OCI-LY1 (cell line): Measurements from ENCODE around the gene UBASH3B.
A peak's percentile ranks its signal among the peaks of the same experiment; 100 is the strongest.

ENCODE experiments used
- H2AFZ ChIP-seq: fragments of 200-600 bp; sonication (generic), shearing (Covaris generic); 2 replicates; pipeline ENCODE4 v1.6.0; 2014; ENCODE audit warnings: antibody characterized with exemption, mild to moderate bottlenecking, low read length
- H3F3A ChIP-seq: fragments of 200-600 bp; sonication (generic), shearing (Covaris generic); 2 replicates; pipeline ENCODE4 v1.6.0; 2014; ENCODE audit warnings: mild to moderate bottlenecking, antibody characterized with exemption, low read length, moderate library complexity; ENCODE audit not compliant: insufficient read depth
- H3K27ac ChIP-seq: fragments of 200-600 bp; sonication (generic); 2 replicates; pipeline ENCODE4 v1.5.1; 2014; ENCODE audit warnings: low read length, mixed run types, mild to moderate bottlenecking, low read depth; ENCODE audit not compliant: poor library complexity, severe bottlenecking
- H3K27me3 ChIP-seq: fragments of 200-600 bp; sonication (generic); 2 replicates; pipeline ENCODE4 v1.6.0; 2014; ENCODE audit warnings: antibody characterized with exemption, mild to moderate bottlenecking, low read length, moderate library complexity; ENCODE audit not compliant: insufficient read depth
- H3K36me3 ChIP-seq: fragments of 200-600 bp; sonication (generic); 2 replicates; pipeline ENCODE4 v1.6.1; 2014; ENCODE audit warnings: mild to moderate bottlenecking, antibody characterized with exemption, low read length, moderate library complexity, mixed read lengths; ENCODE audit not compliant: insufficient read depth
- H3K4me1 ChIP-seq: fragments of 200-600 bp; sonication (generic); 2 replicates; pipeline ENCODE4 v1.5.1; 2014; ENCODE audit warnings: mild to moderate bottlenecking, low read length, moderate library complexity; ENCODE audit not compliant: insufficient read depth, severe bottlenecking
- H3K4me2 ChIP-seq: fragments of 200-600 bp; sonication (generic), shearing (Covaris generic); 2 replicates; pipeline ENCODE4 v1.6.1; 2014; ENCODE audit warnings: low read length
- H3K4me3 ChIP-seq: fragments of 200-600 bp; sonication (generic); 2 replicates; pipeline ENCODE4 v1.5.1; 2014; ENCODE audit warnings: low read length, low read depth, mild to moderate bottlenecking, mixed read lengths; ENCODE audit not compliant: poor library complexity, severe bottlenecking
- H3K79me2 ChIP-seq: fragments of 200-600 bp; shearing (Covaris generic); 2 replicates; pipeline ENCODE4 v1.6.1; 2016; ENCODE audit warnings: mixed run types, low read length, mixed read lengths; ENCODE audit not compliant: insufficient read depth
- H3K9ac ChIP-seq: fragments of 200-600 bp; sonication (generic), shearing (Covaris generic); 2 replicates; pipeline ENCODE4 v1.6.1; 2014; ENCODE audit warnings: mild to moderate bottlenecking, low read length, mixed read lengths
- H3K9me2 ChIP-seq: fragments of 200-600 bp; sonication (generic), shearing (Covaris generic); 2 replicates; pipeline ENCODE4 v1.6.1; 2014; ENCODE audit warnings: low read depth, mild to moderate bottlenecking, low read length, mixed read lengths
- H3K9me3 ChIP-seq: fragments of 200-600 bp; shearing (Covaris generic); 2 replicates; pipeline ENCODE4 v1.6.1; 2014; ENCODE audit warnings: low read length, mixed read lengths
- H4K20me1 ChIP-seq: fragments of 200-600 bp; sonication (generic), shearing (Covaris generic); 2 replicates; pipeline ENCODE4 v1.6.0; 2016; ENCODE audit warnings: mild to moderate bottlenecking, low read length; ENCODE audit not compliant: insufficient read depth
- EZH2 ChIP-seq: fragments of 200-600 bp; sonication (generic), shearing (Covaris generic); IDR thresholded peaks from 2 replicates; pipeline ENCODE4 v1.8.0; 2017; ENCODE audit warnings: borderline replicate concordance, mixed run types, mild to moderate bottlenecking, antibody characterized with exemption, low read length, moderate library complexity, mixed read lengths
- TF ChIP-seq, protein P1 (sequence below): fragments of 200-600 bp; sonication (generic), shearing (Covaris generic); IDR thresholded peaks from 2 replicates; pipeline ENCODE4 v1.5.1; 2017; ENCODE audit warnings: mild to moderate bottlenecking, antibody characterized with exemption, low read length, moderate library complexity, mixed read lengths

UBASH3B gene

DNA sequence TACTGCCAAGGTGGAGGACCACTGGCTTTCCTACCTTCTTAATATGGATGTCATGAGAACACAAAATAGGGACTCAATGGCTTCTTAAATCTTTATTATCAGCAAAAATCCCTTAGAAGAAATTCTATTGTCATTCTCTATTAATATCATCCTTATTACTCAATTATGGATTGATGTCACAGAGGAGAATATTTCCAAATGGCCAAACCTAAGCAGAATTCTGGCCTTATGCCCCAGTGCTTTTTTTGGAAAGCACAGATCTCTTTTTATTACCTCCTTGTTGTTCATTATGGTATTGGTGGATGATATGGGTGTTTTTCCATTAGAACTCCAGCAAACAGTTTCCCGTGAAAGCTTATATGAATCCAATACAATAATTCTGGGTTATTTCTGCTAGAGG, 192.7 kb downstream of the UBASH3B start:
- H3K27ac ChIP-seq, result peak overlapping the region; percentile 74
- no peaks in the 10 kb centered on the region for H3F3A ChIP-seq
- H3K27me3 ChIP-seq, result no peaks in the 10 kb centered on the region
- no peaks in the 10 kb centered on the region for H4K20me1 ChIP-seq
- H3K4me2 ChIP-seq, result no peak overlapping the region
- H3K36me3 ChIP-seq, result no peaks in the 10 kb centered on the region
- no peak overlapping the region for H3K9ac ChIP-seq
- TF ChIP-seq, protein P1, sequence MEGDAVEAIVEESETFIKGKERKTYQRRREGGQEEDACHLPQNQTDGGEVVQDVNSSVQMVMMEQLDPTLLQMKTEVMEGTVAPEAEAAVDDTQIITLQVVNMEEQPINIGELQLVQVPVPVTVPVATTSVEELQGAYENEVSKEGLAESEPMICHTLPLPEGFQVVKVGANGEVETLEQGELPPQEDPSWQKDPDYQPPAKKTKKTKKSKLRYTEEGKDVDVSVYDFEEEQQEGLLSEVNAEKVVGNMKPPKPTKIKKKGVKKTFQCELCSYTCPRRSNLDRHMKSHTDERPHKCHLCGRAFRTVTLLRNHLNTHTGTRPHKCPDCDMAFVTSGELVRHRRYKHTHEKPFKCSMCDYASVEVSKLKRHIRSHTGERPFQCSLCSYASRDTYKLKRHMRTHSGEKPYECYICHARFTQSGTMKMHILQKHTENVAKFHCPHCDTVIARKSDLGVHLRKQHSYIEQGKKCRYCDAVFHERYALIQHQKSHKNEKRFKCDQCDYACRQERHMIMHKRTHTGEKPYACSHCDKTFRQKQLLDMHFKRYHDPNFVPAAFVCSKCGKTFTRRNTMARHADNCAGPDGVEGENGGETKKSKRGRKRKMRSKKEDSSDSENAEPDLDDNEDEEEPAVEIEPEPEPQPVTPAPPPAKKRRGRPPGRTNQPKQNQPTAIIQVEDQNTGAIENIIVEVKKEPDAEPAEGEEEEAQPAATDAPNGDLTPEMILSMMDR, result no peak
- TF ChIP-seq EZH2, result no peak
- peaks cover 88% of the 10 kb centered on the region for H3K4me1 ChIP-seq
- no peaks in the 10 kb centered on the region for H3K9me2 ChIP-seq
- no peaks in the 10 kb centered on the region for H3K79me2 ChIP-seq
- no peak overlapping the region for H2AFZ ChIP-seq
- H3K4me3 ChIP-seq, result no peak overlapping the region
- no peaks in the 10 kb centered on the region for H3K9me3 ChIP-seq

DNA sequence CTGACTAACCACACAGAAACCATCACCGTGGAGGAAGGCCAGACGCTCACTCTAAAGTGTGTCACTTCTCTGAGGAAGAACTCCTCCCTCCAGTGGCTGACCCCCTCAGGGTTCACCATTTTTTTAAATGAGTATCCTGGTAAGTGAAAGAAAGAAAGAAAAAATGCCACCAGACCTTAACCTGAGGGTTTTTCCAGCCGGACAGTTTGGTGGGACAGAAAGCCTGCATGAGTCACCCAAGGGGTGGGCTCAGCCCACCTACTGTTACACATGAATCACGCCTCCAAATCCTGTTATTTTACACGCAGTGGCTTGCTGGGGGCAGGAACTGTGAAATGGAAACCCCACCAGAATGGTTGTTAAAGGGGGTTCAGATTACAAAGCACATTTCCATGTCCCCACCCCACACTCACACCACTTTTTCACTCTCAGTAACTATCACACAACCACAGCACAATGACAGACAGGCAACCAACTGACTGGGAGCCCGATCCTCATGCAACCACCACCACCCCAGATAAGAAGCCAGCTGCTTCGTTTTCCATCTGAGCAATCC, 194.6 kb downstream of the UBASH3B start:
- peaks cover 68% of the 10 kb centered on the region for H3K4me1 ChIP-seq
- peak overlapping the region; percentile 46 for H3K4me2 ChIP-seq
- H3F3A ChIP-seq, result no peaks in the 10 kb centered on the region
- peak overlapping the region; percentile 79 for H3K27ac ChIP-seq
- H3K79me2 ChIP-seq, result no peaks in the 10 kb centered on the region
- peak overlapping the region; percentile 42; the same call in 1 of the 2 replicates for H3K9ac ChIP-seq
- no peaks in the 10 kb centered on the region for H3K9me2 ChIP-seq
- peak overlapping the region; percentile 19 for H3K4me3 ChIP-seq
- no peaks in the 10 kb centered on the region for H3K27me3 ChIP-seq
- H2AFZ ChIP-seq, result no peak overlapping the region
- no peaks in the 10 kb centered on the region for H3K9me3 ChIP-seq
- H4K20me1 ChIP-seq, result no peaks in the 10 kb centered on the region
- TF ChIP-seq EZH2, result no peak
- TF ChIP-seq, protein P1, result no peak
- H3K36me3 ChIP-seq, result no peaks in the 10 kb centered on the region

DNA sequence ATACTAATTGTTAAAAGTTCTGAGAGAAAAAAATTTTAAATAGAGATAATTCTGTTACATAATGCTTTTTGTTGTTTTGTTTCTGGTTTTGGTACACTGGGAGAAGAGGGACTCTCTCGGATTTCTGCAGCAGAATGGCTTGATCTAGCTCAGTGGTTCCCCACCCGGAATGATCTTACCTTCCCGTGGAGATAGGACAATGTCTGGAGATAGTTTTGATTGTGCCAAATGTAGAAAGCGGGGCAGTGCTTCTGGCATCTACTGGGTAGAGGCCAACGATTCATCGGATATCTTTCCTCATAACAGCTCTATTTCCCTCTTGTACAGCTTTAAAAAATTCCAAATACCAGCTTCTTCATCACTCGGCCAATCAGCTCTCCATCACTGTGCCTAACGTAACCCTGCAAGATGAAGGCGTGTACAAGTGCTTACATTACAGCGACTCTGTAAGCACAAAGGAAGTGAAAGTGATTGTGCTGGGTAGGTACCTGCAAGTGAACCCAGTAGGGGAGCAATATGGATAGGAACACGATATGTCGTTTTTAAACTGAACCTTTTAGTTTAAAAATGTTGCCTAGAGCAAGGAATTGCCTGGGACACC, 195.9 kb downstream of the UBASH3B start:
- TF ChIP-seq, protein P1, result no peak
- no peak for TF ChIP-seq EZH2
- Histone ChIP-seq H3K9me3 (no peaks in the 10 kb centered on the region), H3K79me2 (no peaks in the 10 kb centered on the region), H3K4me2 (peak overlapping the region; percentile 59), H2AFZ (peak overlapping the region; percentile 77; the same call in 1 of the 2 replicates), H3F3A (no peaks in the 10 kb centered on the region), H3K36me3 (no peaks in the 10 kb centered on the region), H3K27ac (peak overlapping the region; percentile 79), H3K9me2 (no peaks in the 10 kb centered on the region), H3K9ac (peak overlapping the region; percentile 34; the same call in 1 of the 2 replicates), H3K4me3 (peak overlapping the region; percentile 51), H3K27me3 (no peaks in the 10 kb centered on the region), H3K4me1 (peaks cover 60% of the 10 kb centered on the region), H4K20me1 (no peaks in the 10 kb centered on the region)
